Measurements from ENCODE around the gene ARRB1.

GRCh38 chr11:75344186-75344585 is 7.3 kb downstream of the ARRB1 start:
- TF ChIP-seq CTCF (IDR thresholded peaks at IDR 0.05; ENCODE audit: low read depth, low read length): no peak
- TF ChIP-seq EZH2phosphoT487 (IDR thresholded peaks at IDR 0.05; ENCODE audit: low read depth): no peak

All from OCI-LY3 (cell line).